ENCODE results near the gene SPG11. TPM values are rescaled to one million over a fixed set of nuclear protein-coding genes. Genes with fewer than 3 reads are reported as not detected.
"Not testable (repeated sequence)": the region's sequence is repeated elsewhere in the genome, so short reads cannot be mapped to it uniquely, and the experiment has no call there.

The SPG11 gene
- 10 to 100 TPM; 84.6 to 86.8 TPM for total RNA-seq

DNA sequence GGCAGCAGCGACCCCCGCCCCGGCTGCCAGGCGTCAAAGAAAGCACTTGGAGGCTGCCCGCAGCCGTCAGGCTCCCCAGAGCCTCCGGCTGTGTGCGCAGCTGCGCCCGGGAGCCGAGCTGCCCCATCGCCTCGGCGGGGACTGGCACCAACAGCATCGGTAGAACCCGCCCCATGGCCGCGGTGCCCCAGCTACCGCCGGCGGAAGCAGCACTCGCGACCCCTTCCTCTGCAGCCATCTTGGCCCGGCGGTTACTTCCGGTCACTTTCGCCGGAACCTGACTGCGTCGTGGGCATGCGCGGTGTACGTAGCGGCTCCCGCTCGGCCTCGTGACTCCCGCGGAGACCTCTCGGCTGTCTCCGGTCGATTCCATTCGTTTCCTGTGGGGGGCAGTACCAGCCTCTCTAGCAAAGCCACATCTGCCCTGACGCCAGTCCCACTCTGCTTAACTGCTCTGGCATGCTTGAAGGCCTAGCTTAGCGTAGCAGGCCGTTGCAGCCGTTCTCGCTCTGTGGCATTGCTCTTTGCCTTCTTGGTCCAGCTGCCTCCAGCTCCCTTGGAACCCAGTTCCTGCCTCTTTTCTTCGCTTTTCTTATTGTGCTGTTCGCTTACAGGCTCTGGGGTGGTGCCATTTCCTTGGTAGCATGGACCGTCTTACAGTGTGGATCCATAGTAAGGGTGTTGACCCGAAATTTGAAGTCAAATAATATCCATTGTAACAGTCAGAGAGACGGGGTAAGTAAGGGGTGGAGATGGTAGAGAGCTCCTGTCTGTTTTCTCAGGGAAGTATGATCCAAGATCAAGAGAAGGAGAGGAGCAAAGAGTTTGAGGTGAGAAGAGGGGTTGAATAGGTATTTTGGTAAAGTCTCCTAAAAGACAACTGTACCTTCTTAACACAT is at the start of gene SPG11:
Gene SPG11, minus strand, starts transcription at position 253 of the 899 bp plus-strand sequence. Its CDS starts 15 bp downstream, at position 238.
- Mint-ChIP-seq H3K9me3 (no peaks in the 10 kb centered on the region), H3K27ac (peak within 1 kb of the TSS; percentile 97), H3K4me3 (peak within 1 kb of the TSS; percentile 97), H3K36me3 (peaks cover 11% of the 10 kb centered on the region), H3K4me1 (ENCODE audit: low read depth) (peaks cover 58% of the 10 kb centered on the region), H3K27me3 (no peaks in the 10 kb centered on the region)
- intact Hi-C loops (cut with micrococcal nuclease): loop anchor here (1.0 to 2.0 kb wide), 6 partner anchors 13 to 72 kb away; partner anchors contain the start of genes B2M and PATL2
- POLR2A ChIA-PET: interaction anchor here (0.7 to 6.8 kb wide), 17 partner anchors 10 to 536 kb away, joined by 3 to 400 read pairs (median 8); partner anchors contain the start of genes B2M, GOLM2, PATL2 and TRIM69
- DNase-seq: peak; percentile 99
- CTCF ChIA-PET: interaction anchor here (0.6 to 9.0 kb wide), 30 partner anchors 10 to 455 kb away, joined by 3 to 312 read pairs (median 5); partner anchors contain the start of genes B2M, PATL2 and TRIM69

DNA sequence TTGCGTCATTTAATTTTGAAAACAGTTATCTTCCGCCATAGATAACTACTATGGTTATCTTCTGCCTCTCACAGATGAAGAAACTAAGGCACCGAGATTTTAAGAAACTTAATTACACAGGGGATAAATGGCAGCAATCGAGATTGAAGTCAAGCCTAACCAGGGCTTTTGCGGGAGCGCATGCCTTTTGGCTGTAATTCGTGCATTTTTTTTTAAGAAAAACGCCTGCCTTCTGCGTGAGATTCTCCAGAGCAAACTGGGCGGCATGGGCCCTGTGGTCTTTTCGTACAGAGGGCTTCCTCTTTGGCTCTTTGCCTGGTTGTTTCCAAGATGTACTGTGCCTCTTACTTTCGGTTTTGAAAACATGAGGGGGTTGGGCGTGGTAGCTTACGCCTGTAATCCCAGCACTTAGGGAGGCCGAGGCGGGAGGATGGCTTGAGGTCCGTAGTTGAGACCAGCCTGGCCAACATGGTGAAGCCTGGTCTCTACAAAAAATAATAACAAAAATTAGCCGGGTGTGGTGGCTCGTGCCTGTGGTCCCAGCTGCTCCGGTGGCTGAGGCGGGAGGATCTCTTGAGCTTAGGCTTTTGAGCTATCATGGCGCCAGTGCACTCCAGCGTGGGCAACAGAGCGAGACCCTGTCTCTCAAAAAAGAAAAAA is 49.0 kb upstream of the SPG11 start:
- Mint-ChIP-seq H3K36me3 (peaks cover 80% of the 10 kb centered on the region), H3K9me3 (peaks cover 3% of the 10 kb centered on the region), H3K27me3 (peaks cover 5% of the 10 kb centered on the region), H3K27ac (peak overlapping the region; percentile 100), H3K4me3 (peak overlapping the region; percentile 88), H3K4me1 (ENCODE audit: low read depth) (peaks cover 51% of the 10 kb centered on the region)
- POLR2A ChIA-PET: interaction anchor here (0.7 to 18.2 kb wide), 10 partner anchors 12 to 79 kb away, joined by 3 to 1161 read pairs (median 6); partner anchors contain the start of genes SPG11 and TRIM69
- DNase-seq: peak; percentile 74
- CTCF ChIA-PET: interaction anchor here (2.2 to 16.5 kb wide), 5 partner anchors 10 to 49 kb away, joined by 5 to 312 read pairs (median 155); partner anchors contain the start of genes SPG11 and TRIM69
- intact Hi-C loops (cut with micrococcal nuclease): no loop called here

DNA sequence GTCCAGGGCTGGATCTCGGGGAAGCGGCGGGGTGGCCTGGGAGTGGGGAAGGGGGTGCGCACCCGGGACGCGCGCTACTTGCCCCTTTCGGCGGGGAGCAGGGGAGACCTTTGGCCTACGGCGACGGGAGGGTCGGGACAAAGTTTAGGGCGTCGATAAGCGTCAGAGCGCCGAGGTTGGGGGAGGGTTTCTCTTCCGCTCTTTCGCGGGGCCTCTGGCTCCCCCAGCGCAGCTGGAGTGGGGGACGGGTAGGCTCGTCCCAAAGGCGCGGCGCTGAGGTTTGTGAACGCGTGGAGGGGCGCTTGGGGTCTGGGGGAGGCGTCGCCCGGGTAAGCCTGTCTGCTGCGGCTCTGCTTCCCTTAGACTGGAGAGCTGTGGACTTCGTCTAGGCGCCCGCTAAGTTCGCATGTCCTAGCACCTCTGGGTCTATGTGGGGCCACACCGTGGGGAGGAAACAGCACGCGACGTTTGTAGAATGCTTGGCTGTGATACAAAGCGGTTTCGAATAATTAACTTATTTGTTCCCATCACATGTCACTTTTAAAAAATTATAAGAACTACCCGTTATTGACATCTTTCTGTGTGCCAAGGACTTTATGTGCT is 48.4 kb upstream of the SPG11 start:
- H3K4me3 Mint-ChIP-seq: peak overlapping the region; percentile 88
- H3K27me3 Mint-ChIP-seq: peaks cover 5% of the 10 kb centered on the region
- peaks cover 74% of the 10 kb centered on the region for H3K36me3 Mint-ChIP-seq
- H3K27ac Mint-ChIP-seq: peak overlapping the region; percentile 100
- ChIA-PET CTCF (interaction anchor here (1.0 to 16.5 kb wide), 11 partner anchors 10 to 285 kb away, joined by 5 to 312 read pairs (median 10); partner anchors contain the start of genes SPG11 and TRIM69), POLR2A (interaction anchor here (0.7 to 18.2 kb wide), 14 partner anchors 11 to 166 kb away, joined by 3 to 1161 read pairs (median 8); partner anchors contain the start of genes SPG11 and TRIM69)
- intact Hi-C loops (cut with micrococcal nuclease): loop anchor here (1.0 to 2.0 kb wide), 7 partner anchors 7 to 166 kb away; partner anchors contain the start of genes SPG11 and TRIM69
- H3K4me1 Mint-ChIP-seq (ENCODE audit: low read depth): peaks cover 45% of the 10 kb centered on the region
- peaks cover 3% of the 10 kb centered on the region for H3K9me3 Mint-ChIP-seq
- DNase-seq: peak; percentile 67

DNA sequence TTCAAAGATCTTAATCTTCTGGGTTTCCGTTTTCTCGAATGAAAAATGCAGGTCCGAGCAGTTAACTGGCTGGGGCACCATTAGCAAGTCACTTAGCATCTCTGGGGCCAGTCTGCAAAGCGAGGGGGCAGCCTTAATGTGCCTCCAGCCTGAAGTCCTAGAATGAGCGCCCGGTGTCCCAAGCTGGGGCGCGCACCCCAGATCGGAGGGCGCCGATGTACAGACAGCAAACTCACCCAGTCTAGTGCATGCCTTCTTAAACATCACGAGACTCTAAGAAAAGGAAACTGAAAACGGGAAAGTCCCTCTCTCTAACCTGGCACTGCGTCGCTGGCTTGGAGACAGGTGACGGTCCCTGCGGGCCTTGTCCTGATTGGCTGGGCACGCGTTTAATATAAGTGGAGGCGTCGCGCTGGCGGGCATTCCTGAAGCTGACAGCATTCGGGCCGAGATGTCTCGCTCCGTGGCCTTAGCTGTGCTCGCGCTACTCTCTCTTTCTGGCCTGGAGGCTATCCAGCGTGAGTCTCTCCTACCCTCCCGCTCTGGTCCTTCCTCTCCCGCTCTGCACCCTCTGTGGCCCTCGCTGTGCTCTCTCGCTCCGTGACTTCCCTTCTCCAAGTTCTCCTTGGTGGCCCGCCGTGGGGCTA is 47.8 kb upstream of the SPG11 start, which contains the start of the genes B2M and PATL2:
Gene B2M, plus strand, starts transcription at position 422 of the 647 bp plus-strand sequence. Its CDS starts 30 bp downstream, at position 452.
Gene PATL2, minus strand, starts transcription at position 228 of the 647 bp plus-strand sequence. CDS start 34,833 bp downstream, outside the sequence.
- H3K9me3 Mint-ChIP-seq: peaks cover 3% of the 10 kb centered on the region
- ChIA-PET CTCF (interaction anchor here (0.6 to 16.5 kb wide), 21 partner anchors 10 to 284 kb away, joined by 3 to 312 read pairs (median 5); partner anchors contain the start of genes SPG11 and TRIM69), POLR2A (interaction anchor here (0.7 to 18.2 kb wide), 19 partner anchors 15 to 300 kb away, joined by 3 to 1161 read pairs (median 7); partner anchors contain the start of genes SPG11 and TRIM69)
- peak within 1 kb of the TSS; percentile 100 for H3K27ac Mint-ChIP-seq
- peak within 1 kb of the TSS; percentile 88 for H3K4me3 Mint-ChIP-seq
- H3K36me3 Mint-ChIP-seq: peaks cover 69% of the 10 kb centered on the region
- H3K27me3 Mint-ChIP-seq: peaks cover 5% of the 10 kb centered on the region
- H3K4me1 Mint-ChIP-seq (ENCODE audit: low read depth): peaks cover 38% of the 10 kb centered on the region
- intact Hi-C loops (cut with micrococcal nuclease): loop anchor here (1.0 to 2.0 kb wide), 7 partner anchors 8 to 165 kb away; partner anchors contain the start of genes SPG11 and TRIM69
- peak; percentile 96 for DNase-seq

- DNase-seq: peak; percentile 59
- Mint-ChIP-seq H3K9me3 (peaks cover 3% of the 10 kb centered on the region), H3K4me3 (peak overlapping the region; percentile 88), H3K27me3 (peaks cover 5% of the 10 kb centered on the region), H3K4me1 (ENCODE audit: low read depth) (peaks cover 32% of the 10 kb centered on the region), H3K36me3 (peaks cover 64% of the 10 kb centered on the region), H3K27ac (peak overlapping the region; percentile 100)
- ChIA-PET CTCF (interaction anchor here (0.6 to 16.5 kb wide), 20 partner anchors 11 to 284 kb away, joined by 3 to 312 read pairs (median 5); partner anchors contain the start of genes SPG11 and TRIM69), POLR2A (interaction anchor here (0.7 to 18.2 kb wide), 18 partner anchors 14 to 300 kb away, joined by 3 to 1161 read pairs (median 7); partner anchors contain the start of genes SPG11 and TRIM69)
- intact Hi-C loops (cut with micrococcal nuclease): loop anchor here (1.0 to 2.0 kb wide), 8 partner anchors 9 to 164 kb away; partner anchors contain the start of genes SPG11 and TRIM69
Measured at GRCh38 chr15:44710236-44711095, 47.0 kb upstream of the SPG11 start.

DNA sequence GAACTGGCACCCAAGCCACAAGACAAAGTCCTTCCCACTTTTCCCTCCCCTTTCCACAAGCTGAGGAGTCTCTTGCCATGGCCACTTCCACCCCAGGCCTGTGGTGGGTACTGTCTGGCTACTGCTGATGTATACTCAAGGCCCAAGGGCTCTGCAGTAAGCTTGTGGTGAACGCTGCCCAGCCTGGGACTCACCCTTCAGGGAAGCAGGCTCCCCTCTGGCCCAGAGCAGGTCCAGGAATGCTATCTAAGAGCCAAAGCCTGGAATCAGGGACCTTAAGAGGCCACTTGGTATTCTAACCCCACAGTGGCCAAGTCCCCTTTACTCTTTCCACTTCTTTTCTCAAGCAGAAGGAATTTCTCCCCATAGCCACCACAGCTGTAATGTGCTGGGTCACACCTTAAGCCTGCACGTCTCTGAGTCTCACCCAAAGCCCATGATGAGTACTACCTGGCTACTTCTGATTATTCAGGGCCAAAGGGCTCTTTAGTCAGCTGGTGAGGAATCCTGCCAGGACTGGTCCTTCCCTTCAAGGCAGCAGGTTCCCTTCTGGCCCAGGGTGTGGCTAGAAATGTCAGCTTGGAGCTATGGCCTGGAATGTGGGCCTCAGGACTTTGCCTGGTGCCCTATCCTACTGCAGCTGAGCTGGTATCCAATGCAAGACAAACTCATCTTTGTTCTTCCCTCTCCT is 43.6 kb upstream of the SPG11 start:
- DNase-seq: no peak
- intact Hi-C loops (cut with micrococcal nuclease): no loop called here
- Mint-ChIP-seq H3K4me3 (no peak overlapping the region), H3K27ac (no peak overlapping the region), H3K27me3 (peaks cover 3% of the 10 kb centered on the region), H3K36me3 (peaks cover 40% of the 10 kb centered on the region), H3K4me1 (ENCODE audit: low read depth) (peaks cover 18% of the 10 kb centered on the region), H3K9me3 (peaks cover 4% of the 10 kb centered on the region)
- ChIA-PET CTCF (interaction anchor here (1.5 to 16.5 kb wide), 2 partner anchors 24 to 43 kb away, joined by 3 to 312 read pairs; partner anchors contain the start of gene SPG11), POLR2A (interaction anchor here (3.0 to 18.2 kb wide), 2 partner anchors 22 to 43 kb away, joined by 16 to 1161 read pairs; partner anchors contain the start of genes SPG11 and TRIM69)

DNA sequence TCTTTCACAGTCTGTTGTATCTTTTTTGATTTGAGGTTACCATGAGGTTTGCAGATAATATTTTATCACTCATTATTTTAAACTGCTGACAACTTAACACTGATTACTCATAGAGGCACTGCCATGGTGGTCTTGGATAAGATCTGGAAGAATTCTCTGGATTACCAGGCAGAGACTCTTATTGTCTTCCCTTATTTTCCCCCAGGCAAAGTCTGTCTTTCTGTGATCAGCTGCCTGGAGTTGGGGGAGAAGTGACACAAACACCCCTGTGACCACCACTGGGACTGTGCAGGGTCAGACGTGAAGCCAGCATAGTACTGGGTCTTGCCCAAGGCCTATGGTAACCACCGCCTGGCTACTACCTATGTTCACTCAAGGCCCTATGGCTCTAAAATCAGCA is 42.9 kb upstream of the SPG11 start:
- ChIA-PET POLR2A (interaction anchor here (3.0 to 18.2 kb wide), 2 partner anchors 22 to 42 kb away, joined by 16 to 1161 read pairs; partner anchors contain the start of genes SPG11 and TRIM69), CTCF (interaction anchor here (1.5 to 16.5 kb wide), 2 partner anchors 24 to 42 kb away, joined by 3 to 312 read pairs; partner anchors contain the start of gene SPG11)
- H3K4me3 Mint-ChIP-seq: no peak overlapping the region
- H3K36me3 Mint-ChIP-seq: peaks cover 36% of the 10 kb centered on the region
- peaks cover 18% of the 10 kb centered on the region for H3K4me1 Mint-ChIP-seq (ENCODE audit: low read depth)
- DNase-seq: no peak
- peaks cover 10% of the 10 kb centered on the region for H3K9me3 Mint-ChIP-seq
- H3K27ac Mint-ChIP-seq: no peak overlapping the region
- peaks cover 1% of the 10 kb centered on the region for H3K27me3 Mint-ChIP-seq
- intact Hi-C loops (cut with micrococcal nuclease): no loop called here

GRCh38 chr15:44705986-44706385 is 42.5 kb upstream of the SPG11 start:
- Mint-ChIP-seq H3K4me1 (ENCODE audit: low read depth) (peaks cover 21% of the 10 kb centered on the region), H3K27me3 (no peaks in the 10 kb centered on the region), H3K36me3 (peaks cover 32% of the 10 kb centered on the region), H3K9me3 (peaks cover 12% of the 10 kb centered on the region), H3K4me3 (no peak overlapping the region), H3K27ac (no peak overlapping the region)
- POLR2A ChIA-PET: interaction anchor here (3.0 to 18.2 kb wide), 2 partner anchors 23 to 41 kb away, joined by 16 to 1161 read pairs; partner anchors contain the start of genes SPG11 and TRIM69
- intact Hi-C loops (cut with micrococcal nuclease): no loop called here
- CTCF ChIA-PET: interaction anchor here (1.1 to 1.5 kb wide), 2 partner anchors 23 to 42 kb away, joined by 3 read pairs; no protein-coding TSS in a partner anchor
- DNase-seq: no peak

GRCh38 chr15:44700676-44701075 is 37.2 kb upstream of the SPG11 start:
- not testable (repeated sequence) for H3K4me3 Mint-ChIP-seq
- H3K4me1 Mint-ChIP-seq (ENCODE audit: low read depth): peaks cover 17% of the 10 kb centered on the region

More at GRCh38 chr15:44700676-44701075, 37.2 kb upstream of the SPG11 start:
- H3K27ac Mint-ChIP-seq; H3K27me3 Mint-ChIP-seq; intact Hi-C loops (cut with micrococcal nuclease); DNase-seq: not testable (repeated sequence)
- H3K9me3 Mint-ChIP-seq: peaks cover 28% of the 10 kb centered on the region
- ChIA-PET CTCF (interaction anchor here (1.0 kb wide), 1 partner anchor 24 kb away, joined by 3 read pairs; no protein-coding TSS in a partner anchor), POLR2A (interaction anchor here (0.7 to 1.5 kb wide), 4 partner anchors 11 to 38 kb away, joined by 3 to 4 read pairs (median 3); no protein-coding TSS in a partner anchor)
- H3K36me3 Mint-ChIP-seq: peaks cover 15% of the 10 kb centered on the region

Measured in activated CD4-positive, alpha-beta memory T cell treated with anti-CD3 and anti-CD28 coated beads for 36 hours (primary cell).